Tibial nerve (tissue), 4 donors: ENCODE measurements around the gene TNRC6C. TPM values are rescaled to one million over a fixed set of nuclear protein-coding genes. Genes with fewer than 3 reads are reported as not detected.

Source experiments
- DNase-seq, 2 donors: peaks; one replicate each; pipeline ENCODE4 v3.0.0-alpha.2; 2019; ENCODE audit warnings: low spot score in 2 of 2
- H3K27ac ChIP-seq, 4 donors: fragments of 200-600 bp; sonication (generic) in 3 of 4; one replicate each; pipeline ENCODE4 v1.5.1; 2017 to 2019; ENCODE audit warnings: mild to moderate bottlenecking in 1 of 4
- H3K27me3 ChIP-seq, 2 donors: fragments of 200-600 bp; sonication (generic) in 1 of 2; one replicate each; pipeline versions ENCODE4 v1.5.1 to v1.6.0; 2017 to 2019
- H3K36me3 ChIP-seq, 3 donors: fragments of 200-600 bp; sonication (generic); one replicate each; pipeline ENCODE4 v1.5.1; 2018 to 2019
- H3K4me1 ChIP-seq, 4 donors: fragments of 200-600 bp; sonication (generic) in 3 of 4; one replicate each; pipeline ENCODE4 v1.5.1; 2017 to 2019
- H3K4me3 ChIP-seq, 4 donors: fragments of 200-600 bp; sonication (generic) in 3 of 4; one replicate each; pipeline ENCODE4 v1.5.1; 2017 to 2019; ENCODE audit warnings: mild to moderate bottlenecking in 1 of 4, moderate library complexity in 1 of 4
- H3K9me3 ChIP-seq, 4 donors: fragments of 200-600 bp; sonication (generic) in 3 of 4; one replicate each; pipeline ENCODE4 v1.5.1; 2017 to 2019
- EP300 ChIP-seq, 2 donors: sonication (generic); formaldehyde crosslinking; IDR thresholded peaks; one replicate each; pipeline ENCODE4 v1.6.1; 2017; ENCODE audit warnings: antibody characterized with exemption in 2 of 2, mild to moderate bottlenecking in 1 of 2
- POLR2A ChIP-seq, 2 donors: fragments of 450-650 bp; IDR thresholded peaks; one replicate each; pipeline ENCODE4 v1.6.1; 2017; ENCODE audit warnings: antibody characterized with exemption in 2 of 2, mild to moderate bottlenecking in 2 of 2, moderate library complexity in 2 of 2
- WGBS, 2 donors: methylation state at CpG; one replicate each; pipeline ENCODE4 v1.1.5; 2018; 5-methylcytosine and 5-hydroxymethylcytosine counted together
- total RNA-seq, 4 donors: library from RNA; depleted of rRNA; stranded (reverse); fragments of >200 nt; gene quantifications; one replicate each; pipeline ENCODE4 v1.1.0, GENCODE V29; 2016
- TF ChIP-seq, protein P1 (sequence below), 5 experiments: fragments of 200-600 bp in 3 of 5; fragments of 450-650 bp in 2 of 5; sonication (generic) in 3 of 5; IDR thresholded peaks; one replicate each; pipeline ENCODE4 v1.5.1; 2016 to 2019; ENCODE audit warnings: antibody characterized with exemption in 5 of 5, mild to moderate bottlenecking in 3 of 5, moderate library complexity in 2 of 5

TNRC6C gene
- total RNA-seq, 4 donors from 2014 or later = 24.0 to 43.5 (median 34.3) TPM

DNA sequence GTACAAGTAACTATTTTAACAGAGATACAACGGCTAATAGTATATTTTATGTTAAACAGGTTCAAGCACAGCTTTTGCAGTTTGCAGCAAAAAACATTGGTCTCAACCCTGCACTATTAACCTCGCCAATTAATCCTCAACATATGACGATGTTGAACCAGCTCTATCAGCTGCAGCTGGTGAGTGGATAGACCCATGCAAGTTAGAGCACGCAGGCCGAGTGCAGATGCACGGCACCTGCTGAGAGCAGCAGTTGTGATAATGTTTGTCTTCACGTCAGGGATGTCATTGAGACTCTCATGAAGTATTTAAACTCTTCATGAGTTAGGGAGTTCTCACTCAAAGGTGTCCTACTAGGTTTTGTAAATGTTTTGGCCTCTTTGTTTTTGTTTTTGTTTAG, 124.5 kb downstream of the TNRC6C start:
- TF ChIP-seq, protein P1, sequence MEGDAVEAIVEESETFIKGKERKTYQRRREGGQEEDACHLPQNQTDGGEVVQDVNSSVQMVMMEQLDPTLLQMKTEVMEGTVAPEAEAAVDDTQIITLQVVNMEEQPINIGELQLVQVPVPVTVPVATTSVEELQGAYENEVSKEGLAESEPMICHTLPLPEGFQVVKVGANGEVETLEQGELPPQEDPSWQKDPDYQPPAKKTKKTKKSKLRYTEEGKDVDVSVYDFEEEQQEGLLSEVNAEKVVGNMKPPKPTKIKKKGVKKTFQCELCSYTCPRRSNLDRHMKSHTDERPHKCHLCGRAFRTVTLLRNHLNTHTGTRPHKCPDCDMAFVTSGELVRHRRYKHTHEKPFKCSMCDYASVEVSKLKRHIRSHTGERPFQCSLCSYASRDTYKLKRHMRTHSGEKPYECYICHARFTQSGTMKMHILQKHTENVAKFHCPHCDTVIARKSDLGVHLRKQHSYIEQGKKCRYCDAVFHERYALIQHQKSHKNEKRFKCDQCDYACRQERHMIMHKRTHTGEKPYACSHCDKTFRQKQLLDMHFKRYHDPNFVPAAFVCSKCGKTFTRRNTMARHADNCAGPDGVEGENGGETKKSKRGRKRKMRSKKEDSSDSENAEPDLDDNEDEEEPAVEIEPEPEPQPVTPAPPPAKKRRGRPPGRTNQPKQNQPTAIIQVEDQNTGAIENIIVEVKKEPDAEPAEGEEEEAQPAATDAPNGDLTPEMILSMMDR (IDR thresholded peaks at IDR 0.05) = no peak
- TF ChIP-seq EP300 (IDR thresholded peaks at IDR 0.05) (no peak), POLR2A (IDR thresholded peaks at IDR 0.05) (no peak)
- Histone ChIP-seq H3K4me3 (no peak overlapping the region), H3K4me1 (no peaks in the 10 kb centered on the region), H3K27me3 (no peaks in the 10 kb centered on the region), H3K27ac (no peak overlapping the region), H3K36me3 (peaks cover 0 to 99% (median 37%) of the 10 kb centered on the region in 3 donors), H3K9me3 (no peaks in the 10 kb centered on the region)
- WGBS, 2 donors = 80 to 85% methylated on average over 7 of the region's 7 CpGs
- no peak for DNase-seq

DNA sequence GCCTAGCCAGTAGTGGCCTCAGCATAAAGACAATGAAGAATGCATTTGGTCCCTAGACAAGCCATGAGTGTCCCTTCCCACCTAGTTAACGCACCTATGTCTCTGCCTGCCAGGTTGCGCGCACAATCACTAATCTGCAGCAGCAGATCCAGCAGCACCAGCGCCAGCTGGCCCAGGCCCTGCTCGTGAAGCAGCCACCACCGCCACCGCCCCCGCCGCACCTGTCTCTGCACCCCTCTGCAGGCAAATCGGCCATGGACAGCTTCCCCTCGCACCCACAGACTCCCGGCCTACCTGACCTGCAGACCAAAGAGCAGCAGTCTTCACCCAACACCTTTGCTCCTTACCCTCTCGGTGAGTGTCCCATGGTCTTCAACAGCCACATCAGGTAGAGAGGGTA, 128.2 kb downstream of the TNRC6C start:
- peaks cover 0 to 99% (median 17%) of the 10 kb centered on the region in 3 donors for H3K36me3 ChIP-seq
- 91 to 93% methylated on average over 13 of the region's 13 CpGs for WGBS, 2 donors
- no peak overlapping the region for H3K4me3 ChIP-seq

DNA sequence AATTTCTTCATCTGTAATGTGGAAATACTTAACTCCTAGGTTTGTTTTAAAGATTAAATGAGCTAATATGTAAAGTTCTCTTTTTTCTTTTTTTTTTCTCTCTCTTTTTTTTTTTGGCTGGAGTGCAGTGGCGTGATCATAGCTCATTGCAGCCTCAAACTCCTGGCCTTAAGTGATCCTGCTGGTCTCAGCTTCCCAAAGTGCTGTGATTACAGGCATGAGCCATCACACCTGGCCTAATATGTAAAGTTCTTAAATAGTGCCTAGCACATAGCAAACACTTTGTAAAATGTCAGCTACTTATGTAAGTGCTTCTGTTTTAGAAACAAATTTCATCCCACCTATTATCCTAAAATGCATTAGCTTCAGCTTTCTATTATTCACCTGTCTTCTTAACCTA, 130.0 kb downstream of the TNRC6C start:
- TF ChIP-seq POLR2A (IDR thresholded peaks at IDR 0.05) (no peak), EP300 (IDR thresholded peaks at IDR 0.05) (no peak)
- TF ChIP-seq, protein P1 (IDR thresholded peaks at IDR 0.05) = no peak
- Histone ChIP-seq H3K9me3 (no peaks in the 10 kb centered on the region), H3K4me3 (no peak overlapping the region), H3K4me1 (no peaks in the 10 kb centered on the region), H3K27ac (no peak overlapping the region), H3K27me3 (no peaks in the 10 kb centered on the region), H3K36me3 (peaks cover 0 to 100% (median 18%) of the 10 kb centered on the region in 3 donors)
- 94 to 100% methylated on average over 1 of the region's 1 CpG for WGBS, 2 donors
- DNase-seq = no peak

More for the DNA sequence above, 128.2 kb downstream of the TNRC6C start:
- no peak overlapping the region for H3K27ac ChIP-seq
- no peaks in the 10 kb centered on the region for H3K9me3 ChIP-seq
- no peak for DNase-seq
- H3K4me1 ChIP-seq = no peaks in the 10 kb centered on the region
- no peak for TF ChIP-seq EP300 (IDR thresholded peaks at IDR 0.05)
- TF ChIP-seq POLR2A (IDR thresholded peaks at IDR 0.05) = no peak
- TF ChIP-seq, protein P1 (IDR thresholded peaks at IDR 0.05) = no peak
- no peaks in the 10 kb centered on the region for H3K27me3 ChIP-seq

DNA sequence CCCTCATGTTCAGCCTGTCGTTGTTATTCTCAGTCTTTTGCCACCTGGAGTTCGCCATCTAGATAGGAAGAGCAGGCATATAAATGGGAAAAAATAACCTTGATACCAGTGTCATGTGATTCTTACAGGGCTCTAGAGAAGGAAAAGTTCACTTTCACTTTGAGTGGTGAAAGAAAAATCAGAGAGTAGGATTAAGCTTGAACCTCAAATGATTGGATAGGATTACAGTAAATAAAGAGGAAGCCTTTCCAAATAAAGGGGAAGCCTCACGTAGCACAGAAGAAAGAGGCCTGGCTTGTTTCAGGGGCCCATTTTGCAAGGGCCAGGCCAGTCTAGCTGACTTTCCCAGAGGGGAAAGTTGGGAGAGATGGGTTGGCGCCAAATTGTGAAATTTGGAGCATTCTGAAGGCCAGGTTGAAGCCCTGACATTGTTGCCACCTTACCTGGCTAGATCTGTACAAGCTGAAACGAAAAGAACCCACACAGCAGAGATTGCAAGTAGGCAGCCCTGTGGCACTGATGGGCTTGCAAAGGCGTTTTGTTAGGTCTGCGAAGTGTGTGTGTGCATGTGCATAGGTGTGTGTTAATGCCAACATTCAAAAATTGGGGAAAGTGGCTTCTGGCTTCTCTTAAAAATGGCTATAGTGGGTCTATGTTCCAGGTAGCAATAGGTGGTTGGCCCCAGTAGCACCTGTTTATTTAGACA, 131.2 kb downstream of the TNRC6C start:
- H3K27ac ChIP-seq = peak overlapping the region in 1 of 4 donors; percentile 41
- no peak for DNase-seq
- H3K4me3 ChIP-seq = no peak overlapping the region
- H3K9me3 ChIP-seq = no peaks in the 10 kb centered on the region
- no peak for TF ChIP-seq POLR2A (IDR thresholded peaks at IDR 0.05)
- TF ChIP-seq, protein P1 (IDR thresholded peaks at IDR 0.05) = no peak
- TF ChIP-seq EP300 (IDR thresholded peaks at IDR 0.05) = no peak
- H3K27me3 ChIP-seq = no peaks in the 10 kb centered on the region
- H3K36me3 ChIP-seq = peaks cover 0 to 100% (median 24%) of the 10 kb centered on the region in 3 donors
- 86% methylated on average over 7 of the region's 7 CpGs for WGBS, 2 donors
- H3K4me1 ChIP-seq = no peaks in the 10 kb centered on the region

DNA sequence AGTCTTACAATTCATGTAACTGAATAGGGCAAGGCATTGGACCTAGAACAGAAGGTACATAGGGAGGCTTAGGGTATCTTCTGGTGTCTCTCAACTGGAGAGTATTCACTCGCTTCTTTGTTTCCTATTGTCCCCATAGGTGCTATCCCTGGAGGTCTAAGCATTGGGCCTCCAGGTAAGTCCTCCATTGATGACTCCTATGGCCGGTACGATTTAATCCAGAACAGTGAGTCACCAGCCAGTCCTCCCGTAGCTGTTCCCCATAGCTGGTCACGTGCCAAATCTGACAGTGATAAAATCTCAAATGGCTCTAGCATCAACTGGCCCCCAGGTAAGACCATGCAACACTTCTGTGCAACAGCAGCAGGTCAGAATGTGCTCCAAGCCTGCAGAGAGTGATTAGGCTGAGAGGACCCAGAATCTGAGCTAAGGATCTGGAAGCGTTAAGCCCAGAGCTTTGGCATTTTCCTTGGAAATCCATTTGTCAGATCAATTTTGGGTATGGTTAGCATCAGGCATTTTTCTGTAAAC, 134.4 kb downstream of the TNRC6C start:
- Histone ChIP-seq H3K27ac (no peak overlapping the region), H3K9me3 (no peaks in the 10 kb centered on the region), H3K36me3 (peaks cover 3 to 100% (median 12%) of the 10 kb centered on the region in 3 donors), H3K4me3 (no peak overlapping the region), H3K27me3 (no peaks in the 10 kb centered on the region), H3K4me1 (no peaks in the 10 kb centered on the region)
- TF ChIP-seq, protein P1 (IDR thresholded peaks at IDR 0.05) = no peak
- TF ChIP-seq EP300 (IDR thresholded peaks at IDR 0.05) = no peak
- no peak for TF ChIP-seq POLR2A (IDR thresholded peaks at IDR 0.05)
- 90 to 94% methylated on average over 6 of the region's 6 CpGs for WGBS, 2 donors
- DNase-seq = no peak
